ENCODE measurements around the gene TECPR2. TPM values are rescaled to one million over a fixed set of nuclear protein-coding genes. Genes with fewer than 3 reads are reported as not detected.

TECPR2 gene
- total and polyA plus RNA-seq, 4 donors = 5.6 to 30.3 (median 19.5) TPM

- no peaks in the 10 kb centered on the region for H3K9me3 ChIP-seq (ENCODE audit: control insufficient read depth in 4 of 4, insufficient read depth in 3 of 4, low read length in 3 of 4)
- TF ChIP-seq, protein P1, sequence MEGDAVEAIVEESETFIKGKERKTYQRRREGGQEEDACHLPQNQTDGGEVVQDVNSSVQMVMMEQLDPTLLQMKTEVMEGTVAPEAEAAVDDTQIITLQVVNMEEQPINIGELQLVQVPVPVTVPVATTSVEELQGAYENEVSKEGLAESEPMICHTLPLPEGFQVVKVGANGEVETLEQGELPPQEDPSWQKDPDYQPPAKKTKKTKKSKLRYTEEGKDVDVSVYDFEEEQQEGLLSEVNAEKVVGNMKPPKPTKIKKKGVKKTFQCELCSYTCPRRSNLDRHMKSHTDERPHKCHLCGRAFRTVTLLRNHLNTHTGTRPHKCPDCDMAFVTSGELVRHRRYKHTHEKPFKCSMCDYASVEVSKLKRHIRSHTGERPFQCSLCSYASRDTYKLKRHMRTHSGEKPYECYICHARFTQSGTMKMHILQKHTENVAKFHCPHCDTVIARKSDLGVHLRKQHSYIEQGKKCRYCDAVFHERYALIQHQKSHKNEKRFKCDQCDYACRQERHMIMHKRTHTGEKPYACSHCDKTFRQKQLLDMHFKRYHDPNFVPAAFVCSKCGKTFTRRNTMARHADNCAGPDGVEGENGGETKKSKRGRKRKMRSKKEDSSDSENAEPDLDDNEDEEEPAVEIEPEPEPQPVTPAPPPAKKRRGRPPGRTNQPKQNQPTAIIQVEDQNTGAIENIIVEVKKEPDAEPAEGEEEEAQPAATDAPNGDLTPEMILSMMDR (IDR thresholded peaks at IDR 0.05; ENCODE audit: control extremely low read depth, extremely low read depth) = no peak
- no peaks in the 10 kb centered on the region for H3K27me3 ChIP-seq (ENCODE audit: control insufficient read depth in 3 of 3, insufficient read depth in 3 of 3, low read length in 2 of 3)
- WGBS, 2 donors = 91 to 96% methylated on average over 4 of the region's 4 CpGs
- peaks cover 0 to 2% (median 0%) of the 10 kb centered on the region in 5 donors for H3K4me1 ChIP-seq (ENCODE audit: control insufficient read depth in 5 of 5, insufficient read depth in 5 of 5, low read length in 5 of 5)
- peaks cover 6 to 18% (median 13%) of the 10 kb centered on the region in 4 donors for H3K36me3 ChIP-seq (ENCODE audit: control insufficient read depth in 4 of 4, insufficient read depth in 4 of 4, low read length in 4 of 4)
- H3K9ac ChIP-seq (ENCODE audit: insufficient read depth in 1 of 2, low read length in 2 of 2) = no peak overlapping the region
- ATAC-seq (ENCODE audit: insufficient read depth, low FRiP score) (no peak), DNase-seq (no peak)
- no peak overlapping the region for H3K27ac ChIP-seq (ENCODE audit: low read depth in 1 of 2, low read length in 1 of 2)
- H3K4me3 ChIP-seq = no peak overlapping the region
These were observed 61.8 kb downstream of the TECPR2 start for GRCh38 chr14:102424520-102424919.

- 96 to 97% methylated on average over 10 of the region's 10 CpGs for WGBS, 2 donors
- TF ChIP-seq, protein P1 (IDR thresholded peaks at IDR 0.05; ENCODE audit: control extremely low read depth, extremely low read depth) = no peak
- H3K9ac ChIP-seq (ENCODE audit: insufficient read depth in 1 of 2, low read length in 2 of 2) = no peak overlapping the region
- ATAC-seq (ENCODE audit: insufficient read depth, low FRiP score) (no peak), DNase-seq (no peak)
- H3K36me3 ChIP-seq (ENCODE audit: control insufficient read depth in 4 of 4, insufficient read depth in 4 of 4, low read length in 4 of 4) = peaks cover 6 to 18% (median 13%) of the 10 kb centered on the region in 4 donors
- H3K27me3 ChIP-seq (ENCODE audit: control insufficient read depth in 3 of 3, insufficient read depth in 3 of 3, low read length in 2 of 3) = no peaks in the 10 kb centered on the region
- H3K27ac ChIP-seq (ENCODE audit: low read depth in 1 of 2, low read length in 1 of 2) = no peak overlapping the region
- H3K4me3 ChIP-seq = no peak overlapping the region
- no peaks in the 10 kb centered on the region for H3K9me3 ChIP-seq (ENCODE audit: control insufficient read depth in 4 of 4, insufficient read depth in 3 of 4, low read length in 3 of 4)
- H3K4me1 ChIP-seq (ENCODE audit: control insufficient read depth in 5 of 5, insufficient read depth in 5 of 5, low read length in 5 of 5) = peaks cover 0 to 2% (median 0%) of the 10 kb centered on the region in 5 donors
These were observed 62.2 kb downstream of the TECPR2 start for GRCh38 chr14:102424923-102425322.

DNA sequence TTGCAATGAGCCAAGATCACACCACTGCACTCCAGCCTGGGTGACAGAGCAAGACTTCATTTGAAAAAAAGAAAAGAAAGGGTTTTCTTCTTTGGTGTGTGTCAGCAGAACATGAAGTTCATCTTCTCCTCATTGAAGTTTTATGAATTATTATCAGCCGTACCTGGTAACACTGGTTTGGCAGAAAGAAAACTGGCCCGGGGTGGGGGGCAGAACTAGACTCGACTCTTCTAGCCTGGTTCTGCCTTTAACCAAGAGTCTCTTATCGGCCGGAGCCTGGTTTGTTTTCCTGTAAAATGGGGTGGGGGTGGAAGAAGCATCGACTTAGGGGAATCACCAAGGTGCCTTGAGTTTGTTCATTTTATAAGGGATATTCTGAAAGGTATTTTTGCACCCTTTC, 64.1 kb downstream of the TECPR2 start:
- no peak for DNase-seq
- Histone ChIP-seq H3K27ac (ENCODE audit: low read depth in 1 of 2, low read length in 1 of 2) (no peak overlapping the region), H3K36me3 (ENCODE audit: control insufficient read depth in 4 of 4, insufficient read depth in 4 of 4, low read length in 4 of 4) (peaks cover 7 to 19% (median 14%) of the 10 kb centered on the region in 4 donors), H3K9ac (ENCODE audit: insufficient read depth in 1 of 2, low read length in 2 of 2) (no peak overlapping the region), H3K4me3 (no peak overlapping the region), H3K27me3 (ENCODE audit: control insufficient read depth in 3 of 3, insufficient read depth in 3 of 3, low read length in 2 of 3) (no peaks in the 10 kb centered on the region), H3K4me1 (ENCODE audit: control insufficient read depth in 5 of 5, insufficient read depth in 5 of 5, low read length in 5 of 5) (peaks cover 0 to 2% (median 0%) of the 10 kb centered on the region in 5 donors), H3K9me3 (ENCODE audit: control insufficient read depth in 4 of 4, insufficient read depth in 3 of 4, low read length in 3 of 4) (no peaks in the 10 kb centered on the region)
- 78 to 91% methylated on average over 6 of the region's 6 CpGs for WGBS, 2 donors
- no peak for ATAC-seq (ENCODE audit: insufficient read depth, low FRiP score)
- TF ChIP-seq, protein P1 (IDR thresholded peaks at IDR 0.05; ENCODE audit: control extremely low read depth, extremely low read depth) = no peak

- peaks cover 9 to 18% (median 14%) of the 10 kb centered on the region in 4 donors for H3K36me3 ChIP-seq (ENCODE audit: control insufficient read depth in 4 of 4, insufficient read depth in 4 of 4, low read length in 4 of 4)
- ATAC-seq (ENCODE audit: insufficient read depth, low FRiP score) = no peak
- 85 to 89% methylated on average over 12 of the region's 12 CpGs for WGBS, 2 donors
These were observed 64.9 kb downstream of the TECPR2 start for GRCh38 chr14:102427642-102428041.

More at GRCh38 chr14:102427642-102428041, 64.9 kb downstream of the TECPR2 start:
- H3K27ac ChIP-seq (ENCODE audit: low read depth in 1 of 2, low read length in 1 of 2) = no peak overlapping the region
- DNase-seq = no peak
- no peak overlapping the region for H3K4me3 ChIP-seq
- no peaks in the 10 kb centered on the region for H3K9me3 ChIP-seq (ENCODE audit: control insufficient read depth in 4 of 4, insufficient read depth in 3 of 4, low read length in 3 of 4)
- TF ChIP-seq, protein P1 (IDR thresholded peaks at IDR 0.05; ENCODE audit: control extremely low read depth, extremely low read depth) = no peak
- no peaks in the 10 kb centered on the region for H3K27me3 ChIP-seq (ENCODE audit: control insufficient read depth in 3 of 3, insufficient read depth in 3 of 3, low read length in 2 of 3)
- H3K9ac ChIP-seq (ENCODE audit: insufficient read depth in 1 of 2, low read length in 2 of 2) = no peak overlapping the region
- H3K4me1 ChIP-seq (ENCODE audit: control insufficient read depth in 5 of 5, insufficient read depth in 5 of 5, low read length in 5 of 5) = peaks cover 0 to 2% (median 0%) of the 10 kb centered on the region in 5 donors

All from lung (tissue), 12 donors.